Astrocyte of the spinal cord (primary cell): ENCODE data around the gene CDH22.

ENCODE experiments used
- DNase-seq: peaks from one replicate; pipeline ENCODE4 v3.0.0; 2011; ENCODE audit warnings: low read depth, low spot score
- H3K4me3 ChIP-seq: 2 replicates; pipeline ENCODE4 v1.5.1; 2011; ENCODE audit warnings: low read depth, mild to moderate bottlenecking, low read length, moderate library complexity
- in situ Hi-C: cut with HindIII; loops from 2 replicates; pipeline ENCODE4 v1.10.0; 2017; ENCODE audit warnings: low sequenced_read_pairs
- TF ChIP-seq, protein P1 (sequence below): IDR thresholded peaks from 2 replicates; pipeline ENCODE4 v1.5.1; 2012; ENCODE audit warnings: low read depth, mild to moderate bottlenecking, low read length, inconsistent platforms

Gene CDH22

GRCh38 chr20:46267108-46268105 is 40.9 kb downstream of the CDH22 start:
- H3K4me3 ChIP-seq = no peak overlapping the region
- no peak for DNase-seq
- in situ Hi-C loops = no loop called here
- TF ChIP-seq, protein P1, sequence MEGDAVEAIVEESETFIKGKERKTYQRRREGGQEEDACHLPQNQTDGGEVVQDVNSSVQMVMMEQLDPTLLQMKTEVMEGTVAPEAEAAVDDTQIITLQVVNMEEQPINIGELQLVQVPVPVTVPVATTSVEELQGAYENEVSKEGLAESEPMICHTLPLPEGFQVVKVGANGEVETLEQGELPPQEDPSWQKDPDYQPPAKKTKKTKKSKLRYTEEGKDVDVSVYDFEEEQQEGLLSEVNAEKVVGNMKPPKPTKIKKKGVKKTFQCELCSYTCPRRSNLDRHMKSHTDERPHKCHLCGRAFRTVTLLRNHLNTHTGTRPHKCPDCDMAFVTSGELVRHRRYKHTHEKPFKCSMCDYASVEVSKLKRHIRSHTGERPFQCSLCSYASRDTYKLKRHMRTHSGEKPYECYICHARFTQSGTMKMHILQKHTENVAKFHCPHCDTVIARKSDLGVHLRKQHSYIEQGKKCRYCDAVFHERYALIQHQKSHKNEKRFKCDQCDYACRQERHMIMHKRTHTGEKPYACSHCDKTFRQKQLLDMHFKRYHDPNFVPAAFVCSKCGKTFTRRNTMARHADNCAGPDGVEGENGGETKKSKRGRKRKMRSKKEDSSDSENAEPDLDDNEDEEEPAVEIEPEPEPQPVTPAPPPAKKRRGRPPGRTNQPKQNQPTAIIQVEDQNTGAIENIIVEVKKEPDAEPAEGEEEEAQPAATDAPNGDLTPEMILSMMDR = no peak

GRCh38 chr20:46265539-46265938 is 42.8 kb downstream of the CDH22 start:
- TF ChIP-seq, protein P1 = no peak
- no peak for DNase-seq
- in situ Hi-C loops = no loop called here
- H3K4me3 ChIP-seq = no peak overlapping the region

DNA sequence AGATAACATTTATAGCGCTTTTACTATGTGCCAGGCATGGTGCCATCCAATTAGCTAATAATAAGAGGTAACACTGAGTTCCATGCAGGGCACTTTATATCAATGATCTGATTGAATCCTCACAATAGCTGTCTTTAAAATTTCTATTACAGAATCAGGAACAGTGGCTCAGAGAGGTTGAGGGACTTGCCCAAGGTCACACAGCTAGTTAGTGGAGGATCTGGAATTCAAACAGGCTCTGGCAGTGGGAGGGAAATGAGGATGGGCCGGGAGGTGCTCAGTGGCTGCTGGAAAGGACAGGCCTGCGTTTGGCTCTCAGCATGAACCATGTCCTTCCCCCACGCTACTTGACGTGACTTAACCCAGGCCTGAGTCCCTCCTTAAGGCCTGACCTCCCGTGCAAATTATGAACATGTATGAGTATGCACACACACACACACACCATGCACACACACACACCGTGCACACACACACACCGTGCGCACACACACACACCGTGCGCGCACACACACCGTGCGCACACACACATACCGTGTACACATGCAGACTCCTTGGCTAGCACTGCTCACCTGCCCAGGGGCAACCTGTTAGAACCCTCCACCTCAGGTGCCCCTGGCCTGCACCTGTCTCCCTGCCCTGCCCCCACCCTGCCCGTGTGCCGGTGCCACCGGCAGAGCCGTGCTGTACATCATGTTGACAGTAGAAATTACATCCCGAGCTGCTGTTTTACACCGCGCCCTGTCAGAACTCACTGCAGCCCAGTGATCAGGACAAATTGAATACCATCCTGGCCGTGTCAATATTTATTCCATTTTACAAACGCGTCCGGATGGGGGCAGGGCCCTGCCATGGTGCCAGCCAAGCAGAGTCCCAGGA is 43.7 kb downstream of the CDH22 start:
- no peak overlapping the region for H3K4me3 ChIP-seq
- in situ Hi-C loops = no loop called here
- TF ChIP-seq, protein P1 = no peak
- no peak for DNase-seq

DNA sequence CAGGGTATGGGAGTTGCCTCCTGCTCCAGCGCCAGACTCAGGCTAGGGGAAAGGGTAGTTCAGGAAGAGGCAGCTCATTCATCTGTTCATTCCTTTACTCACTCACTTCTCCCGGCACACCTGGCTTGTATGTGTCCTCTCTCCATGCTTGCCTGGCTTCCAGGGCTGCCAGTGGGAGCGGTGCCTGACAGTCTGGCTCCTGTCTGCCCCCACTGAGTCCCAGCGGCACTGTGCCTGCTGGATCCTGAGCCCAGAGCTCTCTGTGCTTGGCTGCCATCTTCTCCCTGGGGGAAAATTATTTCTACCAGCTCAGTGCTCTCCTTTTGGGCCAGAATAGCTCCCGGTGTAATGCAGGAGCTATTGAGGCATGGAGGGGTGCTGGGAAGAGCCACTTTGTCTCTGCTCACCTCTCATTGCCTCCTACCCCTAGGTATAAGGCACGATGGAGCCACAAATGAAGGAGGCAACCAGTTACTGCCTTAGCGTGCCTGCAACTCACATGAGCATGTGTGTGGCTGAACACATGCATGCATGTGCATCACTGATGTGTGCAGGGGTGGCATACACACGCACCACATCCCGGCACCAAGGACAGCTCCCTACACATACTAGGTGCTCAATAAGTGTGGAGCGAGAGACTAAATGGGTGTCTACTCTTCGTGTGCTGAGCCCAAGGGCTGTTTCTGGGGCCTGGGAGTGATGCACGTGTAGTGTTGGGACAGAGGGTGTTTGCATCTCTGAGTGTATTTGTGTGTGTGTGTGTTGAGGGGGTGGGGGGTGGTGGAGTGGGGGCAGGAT is 46.6 kb downstream of the CDH22 start:
- H3K4me3 ChIP-seq = no peak overlapping the region
- in situ Hi-C loops = no loop called here
- TF ChIP-seq, protein P1 = no peak
- DNase-seq = no peak

DNA sequence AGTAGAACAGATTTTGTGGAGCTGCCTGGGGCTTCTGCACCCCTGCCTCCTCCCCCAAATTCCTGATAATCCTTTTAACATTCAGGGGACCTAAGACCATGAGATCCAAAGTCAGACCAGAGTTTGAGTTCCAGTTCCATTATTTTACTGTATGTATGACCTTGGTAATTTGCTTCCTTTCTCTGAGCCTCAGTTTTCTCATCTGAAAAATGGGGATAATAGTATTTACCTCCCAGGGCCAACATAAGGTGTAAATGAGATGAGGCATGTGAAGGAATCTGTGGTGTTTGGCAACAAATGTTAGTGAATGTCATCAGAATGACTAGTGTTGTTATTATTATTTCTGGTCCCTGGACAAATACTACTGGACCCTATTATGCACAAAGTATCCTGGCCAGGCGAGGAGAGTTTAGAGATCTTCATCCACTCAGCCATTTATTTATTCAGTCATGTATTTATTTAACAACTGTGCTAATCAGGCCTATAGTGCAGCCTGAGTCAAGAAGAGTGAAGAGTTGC is 47.3 kb downstream of the CDH22 start:
- in situ Hi-C loops = no loop called here
- no peak for DNase-seq
- TF ChIP-seq, protein P1 = no peak
- no peak overlapping the region for H3K4me3 ChIP-seq
